Epithelial cell of proximal tubule (primary cell): ENCODE results near the gene NCOA7. TPM values are rescaled to one million over a fixed set of nuclear protein-coding genes. Genes with fewer than 3 reads are reported as not detected.
"Not testable (repeated sequence)": the region's sequence is repeated elsewhere in the genome, so short reads cannot be mapped to it uniquely, and the experiment has no call there.

ENCODE experiments used
- DNase-seq: peaks from one replicate; pipeline ENCODE4 v3.0.0-alpha.2; 2011; ENCODE audit warnings: low read depth
- H3K4me3 ChIP-seq: 2 replicates; pipeline ENCODE4 v1.5.1; 2011; ENCODE audit warnings: low read depth, mild to moderate bottlenecking, low read length
- total RNA-seq: library from RNA; depleted of rRNA; stranded (reverse); fragments of >200 nt; gene quantifications from 2 replicates; pipeline ENCODE4 v1.2.3, GENCODE V29; 2015
- TF ChIP-seq, protein P1 (sequence below): conservative IDR thresholded peaks from 2 replicates; pipeline ENCODE4 v1.5.1; 2012; ENCODE audit warnings: low read depth, mild to moderate bottlenecking, low read length

NCOA7 gene
- total RNA-seq, 1 donor from 2014 or later = 8.2 TPM

DNA sequence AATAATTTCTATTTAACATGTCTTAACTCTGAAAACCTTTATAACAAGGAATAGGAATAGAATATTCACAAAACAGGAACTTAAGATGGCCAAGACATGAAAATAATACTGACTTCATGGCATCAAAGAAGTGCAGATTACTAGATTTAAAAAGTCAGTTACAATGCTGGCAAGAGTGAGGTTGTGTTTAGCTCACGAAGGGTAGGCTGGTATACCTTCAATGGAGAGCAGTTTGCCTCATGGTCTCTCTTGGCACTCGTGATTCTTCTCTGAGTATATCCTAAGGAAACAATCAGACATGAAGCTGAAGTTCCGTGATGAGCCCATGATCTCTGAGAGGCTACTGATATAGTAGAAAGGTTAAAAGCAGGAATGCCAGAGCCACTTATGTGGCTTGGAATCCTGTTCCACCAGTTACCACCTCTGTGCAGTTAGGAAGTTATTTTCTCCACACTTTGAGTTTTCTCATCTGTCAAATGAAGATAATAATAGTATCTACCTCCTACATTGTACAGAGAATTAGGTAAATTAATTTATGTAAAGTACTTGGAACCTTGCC, 7.2 kb downstream of the NCOA7 start:
- no peak overlapping the region for H3K4me3 ChIP-seq
- no peak for DNase-seq
- TF ChIP-seq, protein P1, sequence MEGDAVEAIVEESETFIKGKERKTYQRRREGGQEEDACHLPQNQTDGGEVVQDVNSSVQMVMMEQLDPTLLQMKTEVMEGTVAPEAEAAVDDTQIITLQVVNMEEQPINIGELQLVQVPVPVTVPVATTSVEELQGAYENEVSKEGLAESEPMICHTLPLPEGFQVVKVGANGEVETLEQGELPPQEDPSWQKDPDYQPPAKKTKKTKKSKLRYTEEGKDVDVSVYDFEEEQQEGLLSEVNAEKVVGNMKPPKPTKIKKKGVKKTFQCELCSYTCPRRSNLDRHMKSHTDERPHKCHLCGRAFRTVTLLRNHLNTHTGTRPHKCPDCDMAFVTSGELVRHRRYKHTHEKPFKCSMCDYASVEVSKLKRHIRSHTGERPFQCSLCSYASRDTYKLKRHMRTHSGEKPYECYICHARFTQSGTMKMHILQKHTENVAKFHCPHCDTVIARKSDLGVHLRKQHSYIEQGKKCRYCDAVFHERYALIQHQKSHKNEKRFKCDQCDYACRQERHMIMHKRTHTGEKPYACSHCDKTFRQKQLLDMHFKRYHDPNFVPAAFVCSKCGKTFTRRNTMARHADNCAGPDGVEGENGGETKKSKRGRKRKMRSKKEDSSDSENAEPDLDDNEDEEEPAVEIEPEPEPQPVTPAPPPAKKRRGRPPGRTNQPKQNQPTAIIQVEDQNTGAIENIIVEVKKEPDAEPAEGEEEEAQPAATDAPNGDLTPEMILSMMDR = no peak

DNA sequence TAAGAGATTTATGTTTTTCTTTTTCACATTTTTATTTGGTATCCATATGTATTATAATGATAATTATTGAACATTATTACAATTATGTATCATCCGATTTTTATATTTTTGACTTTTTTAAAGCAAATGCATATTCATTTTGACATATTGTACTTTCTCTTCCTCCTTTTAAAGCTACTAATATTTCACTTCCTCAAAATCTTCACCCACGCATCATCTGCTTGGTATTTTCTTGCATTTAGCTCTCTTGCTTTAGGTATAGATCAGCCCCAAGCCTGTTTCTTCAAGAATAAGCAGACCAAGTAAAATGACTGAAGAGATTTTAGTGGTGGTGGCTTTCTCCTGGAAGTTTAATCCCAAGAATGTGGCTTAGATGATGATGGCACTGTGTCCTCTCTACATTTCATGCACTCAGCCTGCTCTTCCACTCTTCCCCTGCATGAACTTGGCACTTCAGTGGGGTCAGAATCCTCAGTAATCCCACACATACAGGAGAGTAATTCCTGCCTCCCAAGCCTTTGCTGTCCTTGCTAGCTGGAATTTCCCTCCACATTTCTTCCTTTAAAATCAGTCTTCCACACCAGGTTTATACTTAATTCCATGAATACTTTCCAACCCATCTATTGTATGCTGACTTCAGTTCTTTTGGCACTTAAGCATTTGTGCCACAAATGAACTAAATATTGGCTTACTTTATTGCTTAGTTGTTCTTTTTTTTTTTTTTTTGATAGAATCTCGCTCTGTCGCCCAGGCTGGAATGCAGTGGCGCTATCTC, 8.2 kb downstream of the NCOA7 start:
- H3K4me3 ChIP-seq = no peak overlapping the region
- TF ChIP-seq, protein P1 = no peak
- DNase-seq = no peak

DNA sequence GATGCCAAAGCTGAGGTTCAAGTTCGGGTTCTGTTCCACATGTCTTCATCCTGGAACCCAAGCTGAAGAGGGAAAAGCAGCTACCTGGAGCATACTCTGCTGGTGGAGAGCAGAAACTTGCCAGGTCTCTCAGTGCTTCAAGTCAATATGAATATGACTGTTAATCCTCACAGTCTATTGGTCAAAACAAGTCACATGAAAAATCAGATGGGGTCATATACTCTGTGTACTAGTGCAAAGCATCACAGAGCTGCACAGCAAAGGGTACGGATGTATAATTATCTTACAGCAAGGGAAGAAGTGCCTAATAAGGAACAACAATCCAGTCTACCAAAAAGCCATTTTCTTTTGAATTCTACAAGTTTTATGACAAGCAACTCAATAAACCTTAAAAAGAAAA, 11.6 kb downstream of the NCOA7 start:
- no peak overlapping the region for H3K4me3 ChIP-seq
- no peak for DNase-seq
- TF ChIP-seq, protein P1 = no peak

DNA sequence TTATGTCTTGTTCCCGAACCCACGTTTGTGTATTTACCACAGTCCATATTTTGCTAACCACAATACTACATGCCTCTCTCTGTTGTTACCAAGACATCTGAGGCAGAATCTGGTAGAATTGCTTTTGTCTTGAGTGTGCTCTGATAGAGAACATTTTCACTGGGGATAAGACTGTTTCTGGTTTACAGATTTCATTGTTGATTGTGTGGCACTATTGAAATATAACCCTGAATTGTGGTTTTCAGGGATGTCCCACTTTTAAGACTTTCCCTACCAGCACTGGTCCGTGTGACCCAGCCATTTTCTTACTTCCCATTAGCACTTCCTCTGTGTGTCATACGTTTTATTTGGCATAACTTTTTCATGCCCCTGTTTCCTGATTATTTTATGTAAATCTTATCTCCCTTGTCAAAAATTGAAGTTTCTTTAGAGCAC, 12.2 kb downstream of the NCOA7 start:
- H3K4me3 ChIP-seq = no peak overlapping the region
- no peak for DNase-seq
- TF ChIP-seq, protein P1 = no peak

DNA sequence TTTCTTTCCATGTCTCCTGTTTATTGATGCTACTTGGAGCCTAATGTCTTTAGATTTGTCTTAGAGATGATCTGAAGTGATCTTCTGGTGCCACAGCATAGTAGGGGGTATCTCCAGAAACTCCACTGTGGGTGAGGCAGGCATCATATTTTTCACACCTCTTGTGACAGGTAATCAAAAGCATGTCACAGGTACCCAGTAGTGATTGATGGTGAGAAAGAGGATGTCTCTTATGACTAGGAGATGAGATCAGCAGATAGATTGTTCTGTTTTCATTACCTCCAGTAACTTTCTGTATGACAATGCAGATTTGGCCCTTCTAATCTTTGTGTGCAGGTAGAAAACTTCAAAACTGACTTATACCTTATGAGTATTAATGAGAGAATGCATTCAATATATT, 13.5 kb downstream of the NCOA7 start:
- TF ChIP-seq, protein P1 = no peak
- no peak for DNase-seq

DNA sequence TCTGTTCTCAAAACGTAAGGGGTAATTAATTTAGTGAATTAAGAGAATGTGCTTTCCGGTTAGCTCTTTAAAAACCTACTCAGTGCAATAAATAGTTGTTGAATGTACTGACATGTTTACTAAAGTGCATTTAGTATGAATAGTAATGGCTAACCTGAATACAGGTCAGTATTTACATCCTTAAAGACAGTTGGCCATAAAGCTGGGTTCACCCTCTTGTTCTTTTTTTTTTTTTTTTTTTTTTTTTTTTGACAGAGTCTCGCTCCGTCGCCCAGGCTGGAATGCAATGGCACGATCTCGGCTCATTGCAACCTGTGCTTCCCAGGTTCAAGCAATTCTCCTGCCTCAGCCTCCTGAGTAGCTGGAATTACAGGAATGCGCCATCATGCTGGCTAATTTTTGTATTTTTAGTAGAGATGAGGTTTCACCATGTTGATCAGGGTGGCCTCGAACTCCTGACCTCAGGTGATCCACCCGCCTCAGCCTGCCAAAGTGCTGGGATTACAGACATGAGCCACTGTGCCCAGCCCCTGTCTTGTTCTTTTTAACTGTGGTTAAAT, 14.2 kb downstream of the NCOA7 start:
- not testable (repeated sequence) for DNase-seq, H3K4me3 ChIP-seq

More for the DNA sequence above, 13.5 kb downstream of the NCOA7 start:
- H3K4me3 ChIP-seq = no peak overlapping the region

DNA sequence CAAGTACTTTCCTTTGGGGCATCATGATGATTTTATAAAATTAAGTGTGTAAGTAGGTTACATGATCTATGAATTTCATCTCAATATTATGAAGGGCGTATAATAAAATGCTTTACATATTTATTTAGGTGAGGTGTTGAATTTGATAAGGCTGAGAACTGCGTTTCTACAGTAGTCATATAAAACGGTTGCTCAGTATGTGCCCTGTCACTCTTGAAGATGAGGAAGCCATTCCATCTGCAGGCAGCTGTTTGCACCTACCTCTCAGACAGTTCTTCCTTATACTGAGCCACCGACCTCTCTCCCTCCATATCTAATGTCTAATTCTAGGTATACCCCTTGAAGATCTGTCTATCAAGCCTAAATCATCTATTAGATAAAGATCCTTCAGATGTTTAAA, 16.1 kb downstream of the NCOA7 start:
- no peak for DNase-seq
- TF ChIP-seq, protein P1 = no peak
- H3K4me3 ChIP-seq = no peak overlapping the region
